COR-L47 (cell line): ENCODE results near the gene SYCE3.
"Not testable (repeated sequence)": the region's sequence is repeated elsewhere in the genome, so short reads cannot be mapped to it uniquely, and the experiment has no call there.

Experiments
- DNase-seq: peaks from one replicate; lab custom pipeline; 2025; lab: John Stamatoyannopoulos, UW

The SYCE3 gene, protein sequence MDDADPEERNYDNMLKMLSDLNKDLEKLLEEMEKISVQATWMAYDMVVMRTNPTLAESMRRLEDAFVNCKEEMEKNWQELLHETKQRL

DNA sequence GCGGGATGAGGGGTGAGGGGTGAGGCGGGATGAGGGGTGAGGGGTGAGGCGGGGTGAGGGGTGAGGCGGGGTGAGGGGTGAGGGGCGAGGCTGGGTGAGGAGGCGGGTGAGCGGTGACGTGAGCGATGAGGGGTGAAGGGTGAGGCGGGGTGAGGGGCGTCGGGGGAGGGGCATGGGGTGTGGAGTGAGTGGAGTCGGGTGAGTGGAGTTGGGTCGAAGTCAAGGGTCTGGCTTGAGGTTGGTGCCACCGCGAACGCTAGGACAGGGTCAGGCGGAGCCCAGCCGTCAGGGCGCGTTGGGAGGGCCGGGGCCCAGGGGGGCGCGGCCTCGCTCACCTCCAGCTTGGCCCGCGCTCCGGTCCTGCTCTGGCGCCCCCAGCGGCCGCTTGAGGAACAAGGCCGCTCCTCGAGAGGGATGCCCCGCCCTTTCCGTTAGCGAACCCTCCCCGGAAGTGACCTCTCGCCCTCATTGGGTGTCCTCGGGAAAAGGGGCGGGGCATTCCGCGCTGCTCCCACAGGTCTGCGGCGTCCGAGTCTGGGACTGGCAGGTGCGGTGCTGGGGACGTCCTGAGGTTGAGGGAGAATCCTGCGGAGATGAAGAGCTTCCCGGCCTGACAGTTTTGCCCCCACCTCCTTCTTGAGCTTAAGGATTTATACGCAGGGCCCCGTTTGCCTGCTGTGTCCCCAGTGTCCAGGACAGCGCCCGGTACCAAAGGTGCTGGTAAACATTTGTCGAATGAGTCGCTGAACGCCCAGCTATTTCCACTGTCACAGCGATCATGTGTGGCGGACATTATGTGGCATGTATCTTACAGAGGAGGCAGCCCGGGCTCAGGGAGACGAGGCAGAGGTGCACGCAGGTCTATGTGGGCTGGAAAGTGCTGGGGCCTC, at the start of gene SYCE3:
Gene SYCE3, minus strand, starts transcription at position 397 of the 890 bp plus-strand sequence. CDS start 6,514 bp downstream, outside the sequence.
- peak; percentile 95 for DNase-seq

DNA sequence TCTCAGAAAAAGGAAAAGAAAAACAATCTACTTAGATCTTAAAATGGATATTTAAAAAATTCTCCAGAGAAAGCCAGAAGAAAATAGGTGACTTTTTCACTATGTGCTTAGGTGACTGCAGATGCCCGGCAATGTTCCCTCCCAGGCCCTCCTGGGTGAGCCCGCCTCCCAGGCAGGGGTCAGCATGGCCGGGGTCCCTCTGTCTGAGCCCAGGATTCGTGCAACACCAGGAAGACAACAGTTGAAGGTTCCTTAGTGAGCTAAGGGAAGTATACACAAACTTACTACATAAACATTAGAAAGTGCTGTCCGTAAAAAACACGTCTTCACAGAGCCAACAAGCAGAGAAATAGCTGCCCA, 49.4 kb upstream of the SYCE3 start:
- DNase-seq = no peak

DNA sequence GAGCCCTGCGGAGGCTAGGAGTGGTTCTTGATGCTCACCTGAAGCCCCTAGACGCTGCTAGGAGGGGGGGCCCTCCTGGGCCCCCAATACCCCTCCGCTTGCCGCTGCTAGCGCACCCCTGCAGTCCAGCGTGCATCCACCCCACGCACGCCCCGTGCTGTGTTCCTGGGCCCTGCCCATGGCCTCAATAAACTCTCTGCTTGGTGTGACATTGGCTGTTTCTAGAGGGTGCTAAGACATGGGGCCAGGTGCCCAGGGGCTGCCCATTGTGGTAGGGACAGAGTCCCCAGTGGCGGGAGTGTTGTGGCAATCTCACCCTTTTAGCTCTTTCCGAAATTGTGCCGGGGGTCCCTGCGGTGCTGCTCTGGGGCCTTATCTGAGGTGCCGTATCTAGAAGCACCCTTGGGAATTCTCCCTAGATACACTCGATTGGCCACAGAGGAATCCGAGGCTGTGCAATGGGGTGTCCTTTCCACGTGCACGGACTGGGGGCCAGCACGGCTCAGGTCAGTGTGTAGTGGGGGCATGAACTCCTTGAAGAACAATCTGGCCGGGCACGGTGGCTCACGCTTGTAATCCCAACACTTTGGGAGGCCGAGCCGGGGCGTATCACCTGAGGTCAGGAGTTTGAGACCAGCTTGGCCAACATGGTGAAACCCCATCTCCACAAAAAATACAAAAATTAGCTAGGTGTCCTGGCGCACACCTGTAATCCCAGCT, 48.8 kb upstream of the SYCE3 start:
- DNase-seq = no peak

DNA sequence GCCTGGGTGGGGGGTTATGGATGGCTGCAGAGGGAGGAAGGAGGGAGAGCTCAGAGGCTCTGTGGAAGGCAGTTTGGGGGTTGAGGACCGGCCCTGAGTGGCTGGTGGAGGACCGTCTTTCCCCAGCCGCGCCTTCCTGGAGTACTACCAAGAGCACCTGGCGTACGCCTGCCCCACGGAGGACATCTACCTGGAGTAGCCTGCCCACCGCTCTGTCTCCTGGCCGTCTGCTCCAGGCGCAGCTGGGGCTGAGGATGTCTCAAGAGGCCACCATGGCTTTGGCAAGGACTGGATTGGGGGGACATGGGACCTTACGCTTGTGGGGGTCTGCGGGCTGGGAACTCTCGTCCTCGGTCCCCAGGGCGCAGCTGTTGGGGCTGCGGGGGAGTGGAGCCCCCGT, 47.9 kb upstream of the SYCE3 start:
- no peak for DNase-seq

DNA sequence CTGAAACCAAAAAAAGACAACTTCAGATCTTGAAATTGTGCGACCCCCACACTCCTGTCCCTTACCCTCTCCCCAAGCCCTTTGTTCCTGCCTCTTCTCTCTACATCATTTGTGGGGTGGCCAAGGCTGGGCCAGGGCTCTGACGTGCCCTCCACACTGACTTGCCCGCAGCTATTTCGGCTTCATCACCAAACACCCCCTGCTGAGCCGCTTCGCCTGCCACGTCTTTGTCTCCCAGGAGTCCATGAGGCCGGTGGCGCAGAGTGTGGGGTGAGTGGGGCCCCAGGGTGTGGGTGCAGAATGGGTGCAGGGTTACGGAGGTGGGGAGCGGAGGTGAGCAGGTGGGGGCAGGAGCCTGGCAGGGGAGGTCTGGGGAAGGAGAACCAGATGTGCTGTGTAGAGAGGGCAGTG, 47.3 kb upstream of the SYCE3 start:
- no peak for DNase-seq

DNA sequence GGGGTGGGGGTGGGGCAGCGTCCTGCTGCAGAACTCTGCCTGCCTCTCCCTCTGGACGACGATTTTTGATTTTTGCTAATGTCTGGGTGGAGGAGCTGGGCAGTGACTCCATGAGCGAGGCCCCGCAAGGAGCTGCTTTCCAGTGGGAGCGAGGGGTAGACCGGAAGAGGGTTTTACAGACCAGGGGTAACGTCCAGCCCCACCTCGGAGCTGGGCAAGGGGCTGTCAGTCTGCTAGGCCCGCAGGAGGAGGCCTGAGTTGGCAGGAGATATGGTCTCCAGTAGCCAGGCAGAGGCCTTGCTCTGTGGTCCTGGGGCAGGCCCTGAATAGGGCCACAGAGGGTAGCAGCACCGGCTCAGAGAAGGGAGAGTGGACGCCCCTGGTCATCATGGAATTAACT, 46.9 kb upstream of the SYCE3 start:
- DNase-seq = no peak

DNA sequence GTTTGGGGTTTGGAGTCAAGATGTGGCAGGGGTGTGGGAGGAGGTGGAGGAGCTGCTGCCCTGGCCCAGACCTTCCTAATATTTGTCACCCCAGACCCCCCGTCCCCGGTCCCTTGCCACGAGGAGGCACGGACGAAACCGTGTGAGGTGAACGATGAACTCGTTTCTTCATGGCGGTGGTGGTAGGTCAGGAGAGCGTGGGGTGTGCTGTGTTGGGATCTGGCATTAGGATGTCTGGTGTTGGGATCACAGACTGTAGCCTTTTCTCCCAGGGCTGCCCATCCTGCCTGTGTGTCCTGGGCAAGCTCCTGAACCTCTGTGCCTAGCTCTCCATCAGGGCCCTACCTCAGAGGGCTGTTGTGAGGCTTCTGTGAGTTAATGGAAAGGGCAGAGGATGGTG, 46.3 kb upstream of the SYCE3 start:
- no peak for DNase-seq

DNA sequence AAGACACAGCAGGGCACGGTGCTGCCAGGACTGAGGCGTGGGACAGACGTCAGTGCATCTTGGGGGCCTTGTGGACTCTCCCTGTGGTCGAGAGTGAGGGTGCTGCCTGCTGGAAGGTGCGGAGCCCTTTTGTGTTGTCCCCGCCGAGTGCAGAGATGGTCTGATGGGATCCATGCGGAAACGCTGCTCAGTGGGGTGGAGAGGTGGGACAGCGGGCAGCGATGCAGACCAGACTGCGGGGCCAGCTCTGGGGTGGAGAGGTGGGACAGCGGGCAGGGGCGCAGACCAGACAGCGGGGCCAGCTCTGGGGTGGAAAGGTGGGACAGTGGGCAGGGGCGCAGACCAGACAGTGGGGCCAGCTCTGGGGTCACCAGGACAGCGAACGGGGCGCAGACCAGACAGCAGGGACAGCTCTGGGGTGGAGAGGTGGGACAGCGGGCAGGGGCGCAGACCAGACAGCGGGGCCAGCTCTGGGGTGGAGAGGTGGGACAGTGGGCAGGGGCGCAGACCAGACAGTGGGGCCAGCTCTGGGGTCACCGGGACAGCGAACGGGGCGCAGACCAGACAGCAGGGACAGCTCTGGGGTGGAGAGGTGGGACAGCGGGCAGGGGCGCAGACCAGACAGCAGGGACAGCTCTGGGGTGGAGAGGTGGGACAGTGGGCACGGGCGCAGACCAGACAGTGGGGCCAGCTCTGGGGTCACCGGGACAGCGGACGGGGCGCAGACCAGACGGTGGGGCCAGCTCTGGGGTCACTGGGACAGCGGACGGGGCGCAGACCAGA, 45.5 kb upstream of the SYCE3 start:
- not testable (repeated sequence) for DNase-seq

DNA sequence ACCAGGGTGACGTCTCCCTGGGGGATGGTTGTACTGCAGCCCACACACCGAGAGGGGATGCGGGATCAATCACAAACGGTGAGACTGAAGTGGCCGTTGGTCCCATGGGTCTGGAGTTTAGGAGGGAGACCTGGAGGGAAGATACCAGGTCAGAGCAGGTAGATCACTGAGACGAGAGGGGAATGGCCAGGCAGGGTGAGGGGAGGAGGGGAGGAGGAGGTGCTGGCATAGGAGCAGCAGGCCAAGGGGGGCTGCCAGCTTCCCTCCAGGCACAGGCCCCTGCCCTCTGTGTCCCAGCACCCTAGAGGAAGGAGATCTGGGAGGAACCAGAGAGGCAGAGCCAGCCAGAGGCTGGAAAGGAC, 44.9 kb upstream of the SYCE3 start:
- DNase-seq = no peak

DNA sequence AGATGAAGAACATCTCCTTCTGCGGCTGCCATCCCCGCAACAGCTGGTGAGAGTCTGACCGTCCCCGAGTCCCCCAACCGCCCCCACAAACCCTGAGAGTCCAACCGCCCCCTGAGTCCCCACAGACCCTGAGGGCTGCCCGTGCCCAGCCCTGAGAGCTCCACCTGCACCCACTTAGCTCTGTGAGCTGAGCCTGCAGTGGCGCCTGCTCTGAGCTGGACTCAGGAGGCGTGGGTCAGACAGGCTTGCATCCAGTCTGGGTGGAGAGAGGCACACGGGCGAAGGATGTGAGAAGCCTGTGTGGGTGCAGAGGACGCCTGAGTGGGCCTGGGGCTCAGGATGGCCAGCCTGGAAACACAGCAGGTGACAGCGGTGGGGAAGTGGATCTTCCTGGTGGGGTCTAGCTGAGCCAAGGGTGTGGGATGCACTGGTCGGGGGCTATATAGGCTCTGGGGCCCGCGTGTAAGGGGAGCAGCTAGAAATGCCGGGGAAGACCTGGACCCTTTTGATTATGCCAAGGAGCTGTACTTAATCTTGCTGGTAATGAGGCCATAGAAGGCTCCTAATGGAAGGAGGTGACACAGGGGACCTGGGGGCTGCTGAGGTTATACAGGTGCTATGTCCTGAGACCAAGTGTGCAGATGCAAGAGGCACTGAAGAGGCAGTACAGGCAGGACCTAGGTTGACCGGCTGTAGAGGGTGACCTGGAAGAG, 44.4 kb upstream of the SYCE3 start:
- DNase-seq = no peak

DNA sequence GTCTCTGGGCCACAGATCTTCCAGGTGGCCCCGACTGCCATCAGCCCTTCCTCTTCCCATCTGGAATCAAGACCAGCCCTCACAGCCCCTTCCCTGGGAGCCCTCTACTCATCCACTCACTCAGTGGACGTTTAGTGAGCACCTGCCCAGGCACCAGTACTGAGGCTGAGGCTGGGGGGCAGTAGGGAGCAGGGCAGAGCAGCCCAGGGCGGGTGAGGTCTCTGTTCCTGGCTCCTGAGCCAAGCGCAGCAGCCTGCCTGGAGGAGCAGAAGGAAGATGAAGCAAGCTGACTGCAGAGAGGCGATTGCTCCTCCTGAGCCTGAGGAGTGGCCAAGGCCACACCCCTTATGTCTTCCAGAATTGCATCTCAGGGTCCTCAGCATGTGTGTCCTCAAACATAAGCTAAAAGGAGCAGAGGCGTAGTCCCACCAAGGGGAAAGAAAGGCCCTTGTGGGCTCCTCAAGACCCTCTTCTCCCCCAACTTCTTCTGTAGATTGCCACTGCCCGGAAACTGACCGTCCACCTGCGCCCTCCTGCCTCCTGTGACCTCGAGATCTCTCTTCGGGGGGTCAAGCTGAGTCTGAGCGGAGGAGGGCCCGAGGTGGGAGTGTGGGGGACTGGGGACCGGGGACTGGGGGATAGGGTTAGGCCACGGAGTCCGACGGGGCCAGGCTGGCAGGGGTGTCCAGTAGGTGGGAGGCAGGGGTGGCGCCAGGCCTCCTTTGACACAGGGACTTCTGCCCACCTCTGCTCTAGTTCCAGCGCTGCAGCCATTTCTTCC, 43.6 kb upstream of the SYCE3 start:
- DNase-seq = no peak

DNA sequence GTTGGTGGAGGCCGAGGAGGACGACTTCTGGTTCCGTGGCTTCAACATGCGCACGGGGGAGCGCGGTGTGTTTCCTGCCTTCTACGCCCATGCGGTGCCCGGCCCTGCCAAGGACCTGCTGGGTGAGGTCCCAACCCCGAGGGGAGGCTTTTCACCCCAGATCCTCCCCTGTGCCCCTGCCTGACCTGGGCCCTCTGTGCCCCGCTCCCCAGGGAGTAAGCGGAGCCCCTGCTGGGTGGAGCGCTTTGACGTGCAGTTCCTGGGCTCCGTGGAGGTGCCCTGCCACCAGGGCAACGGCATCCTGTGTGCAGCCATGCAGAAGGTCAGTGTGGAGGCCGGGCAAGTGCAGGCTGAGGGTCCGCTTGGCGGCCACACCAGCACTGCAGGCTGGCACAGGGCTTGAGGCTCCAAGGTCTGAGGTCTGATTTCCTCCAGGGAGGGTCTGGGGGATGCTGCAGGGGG, 42.9 kb upstream of the SYCE3 start:
- DNase-seq = no peak

DNA sequence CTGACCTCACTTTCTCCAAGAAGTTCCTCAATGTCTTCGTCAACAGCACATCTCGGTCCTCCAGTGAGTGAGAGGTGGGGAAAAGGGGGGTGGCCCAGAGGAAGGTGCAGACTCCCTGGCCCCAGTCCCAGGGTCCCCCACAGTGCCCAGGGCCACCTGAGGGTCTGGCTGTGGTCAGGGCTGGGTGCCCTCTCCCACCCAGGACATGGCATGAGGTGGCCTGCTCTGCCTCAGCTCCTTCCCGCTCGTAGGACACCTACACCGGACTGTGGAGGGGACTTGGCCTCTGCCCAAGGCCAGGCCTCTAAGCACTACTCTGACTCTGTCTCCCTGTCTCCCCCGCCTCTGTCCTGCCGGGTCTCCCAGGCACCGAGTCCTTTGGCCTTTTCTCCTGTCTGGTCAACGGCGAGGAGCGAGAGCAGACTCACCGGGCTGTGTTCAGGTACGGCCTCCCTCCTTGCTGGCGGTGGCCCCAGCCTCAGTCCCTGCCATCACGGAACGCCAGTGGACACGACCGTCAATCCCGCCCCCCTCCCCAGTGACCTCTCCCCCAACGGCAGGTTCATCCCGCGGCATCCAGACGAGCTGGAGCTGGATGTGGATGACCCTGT, 42.4 kb upstream of the SYCE3 start:
- DNase-seq = no peak

DNA sequence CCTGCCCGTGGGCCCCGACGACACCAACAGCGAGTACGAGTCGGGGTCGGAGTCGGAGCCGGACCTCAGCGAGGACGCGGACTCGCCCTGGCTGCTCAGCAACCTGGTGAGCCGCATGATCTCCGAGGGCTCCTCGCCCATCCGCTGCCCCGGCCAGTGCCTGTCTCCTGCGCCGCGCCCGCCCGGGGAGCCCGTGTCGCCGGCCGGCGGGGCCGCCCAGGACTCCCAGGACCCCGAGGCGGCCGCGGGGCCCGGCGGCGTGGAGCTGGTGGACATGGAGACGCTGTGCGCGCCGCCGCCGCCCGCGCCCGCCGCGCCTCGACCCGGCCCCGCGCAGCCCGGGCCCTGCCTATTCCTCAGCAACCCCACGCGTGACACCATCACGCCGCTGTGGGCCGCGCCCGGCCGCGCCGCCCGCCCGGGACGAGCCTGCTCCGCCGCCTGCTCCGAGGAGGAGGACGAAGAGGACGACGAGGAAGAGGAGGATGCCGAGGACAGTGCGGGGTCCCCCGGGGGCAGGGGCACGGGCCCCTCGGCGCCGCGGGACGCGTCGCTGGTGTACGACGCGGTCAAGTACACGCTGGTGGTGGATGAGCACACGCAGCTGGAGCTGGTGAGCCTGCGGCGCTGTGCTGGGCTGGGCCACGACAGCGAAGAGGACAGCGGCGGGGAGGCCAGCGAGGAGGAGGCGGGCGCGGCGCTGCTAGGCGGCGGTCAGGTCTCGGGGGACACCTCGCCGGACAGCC, 41.7 kb upstream of the SYCE3 start:
- DNase-seq = no peak

DNA sequence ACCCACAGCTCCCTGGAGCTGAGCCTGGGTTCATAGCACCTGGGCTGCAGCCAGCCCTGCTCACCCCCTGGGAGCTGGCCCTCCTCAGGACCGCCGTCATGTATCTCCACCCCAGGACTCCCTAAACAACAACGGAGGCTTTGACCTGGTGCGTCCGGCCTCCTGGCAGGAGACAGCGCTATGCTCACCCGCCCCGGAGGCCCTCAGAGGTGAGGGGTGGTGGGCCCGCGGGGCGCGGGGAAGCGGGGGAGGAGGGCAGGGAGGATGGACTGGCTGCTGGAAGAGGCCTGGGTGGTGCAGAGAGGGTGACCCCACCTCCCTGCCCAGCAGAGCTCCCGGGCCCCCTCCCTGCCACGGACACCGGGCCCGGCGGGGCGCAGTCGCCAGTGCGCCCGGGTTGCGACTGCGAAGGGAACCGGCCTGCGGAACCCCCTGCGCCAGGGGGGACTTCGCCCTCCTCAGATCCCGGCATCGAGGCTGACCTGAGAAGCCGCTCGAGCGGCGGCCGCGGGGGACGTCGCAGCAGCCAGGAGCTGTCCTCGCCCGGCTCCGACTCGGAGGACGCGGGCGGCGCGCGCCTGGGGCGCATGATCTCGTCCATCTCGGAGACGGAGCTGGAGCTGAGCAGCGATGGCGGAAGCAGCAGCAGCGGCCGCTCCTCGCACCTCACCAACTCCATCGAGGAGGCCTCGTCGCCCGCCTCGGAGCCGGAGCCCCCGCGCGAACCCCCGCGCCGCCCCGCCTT, 41.0 kb upstream of the SYCE3 start:
- no peak for DNase-seq

DNA sequence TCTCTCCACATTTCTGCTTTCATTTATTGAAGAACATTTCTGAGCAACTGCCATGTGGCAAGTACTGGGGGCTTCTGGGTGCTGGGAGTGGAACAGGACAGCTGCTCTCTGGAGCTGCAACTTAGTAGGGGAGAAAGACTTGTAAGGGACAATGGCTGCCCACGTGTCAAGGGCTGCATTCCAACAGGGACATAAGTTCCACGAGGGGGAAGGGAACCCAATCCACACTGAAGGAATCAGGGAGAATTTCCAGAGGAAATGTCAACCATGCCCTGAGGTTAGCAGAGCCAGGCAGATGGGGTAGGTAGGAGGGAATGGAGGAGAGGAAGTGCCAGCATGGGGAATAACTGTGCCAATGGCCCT, 39.6 kb upstream of the SYCE3 start:
- DNase-seq = no peak

DNA sequence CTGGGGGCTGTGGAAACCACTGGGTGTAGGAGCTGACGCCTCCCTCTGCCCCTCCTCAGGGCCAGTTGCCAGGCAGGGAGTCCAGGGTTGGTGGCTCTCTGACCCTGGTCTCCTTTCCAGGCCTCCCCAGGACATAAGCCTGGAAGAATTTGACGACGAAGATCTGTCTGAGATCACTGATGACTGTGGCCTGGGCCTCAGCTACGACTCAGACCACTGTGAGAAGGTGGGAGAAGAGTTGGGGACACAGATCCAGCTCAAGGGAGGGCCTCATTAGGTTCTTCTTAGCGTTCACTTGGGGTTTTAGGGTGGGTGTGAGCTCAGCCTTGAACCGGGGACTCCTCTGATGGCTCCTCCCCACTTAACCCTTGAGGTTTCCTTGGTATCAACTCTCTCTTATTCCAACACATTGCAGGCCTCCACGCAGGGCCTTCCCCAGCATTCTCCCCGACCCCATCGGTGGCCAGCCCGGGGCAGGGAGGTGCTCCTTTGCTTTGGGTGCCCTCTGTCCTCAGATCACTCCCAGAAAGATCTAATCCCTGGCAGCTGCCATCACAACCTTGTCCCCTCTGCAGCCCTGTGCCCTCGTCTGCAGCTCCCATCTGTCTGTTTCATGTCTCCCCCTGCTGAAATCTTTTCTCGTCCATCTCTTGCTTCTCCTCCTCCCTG, 39.1 kb upstream of the SYCE3 start:
- DNase-seq = no peak

DNA sequence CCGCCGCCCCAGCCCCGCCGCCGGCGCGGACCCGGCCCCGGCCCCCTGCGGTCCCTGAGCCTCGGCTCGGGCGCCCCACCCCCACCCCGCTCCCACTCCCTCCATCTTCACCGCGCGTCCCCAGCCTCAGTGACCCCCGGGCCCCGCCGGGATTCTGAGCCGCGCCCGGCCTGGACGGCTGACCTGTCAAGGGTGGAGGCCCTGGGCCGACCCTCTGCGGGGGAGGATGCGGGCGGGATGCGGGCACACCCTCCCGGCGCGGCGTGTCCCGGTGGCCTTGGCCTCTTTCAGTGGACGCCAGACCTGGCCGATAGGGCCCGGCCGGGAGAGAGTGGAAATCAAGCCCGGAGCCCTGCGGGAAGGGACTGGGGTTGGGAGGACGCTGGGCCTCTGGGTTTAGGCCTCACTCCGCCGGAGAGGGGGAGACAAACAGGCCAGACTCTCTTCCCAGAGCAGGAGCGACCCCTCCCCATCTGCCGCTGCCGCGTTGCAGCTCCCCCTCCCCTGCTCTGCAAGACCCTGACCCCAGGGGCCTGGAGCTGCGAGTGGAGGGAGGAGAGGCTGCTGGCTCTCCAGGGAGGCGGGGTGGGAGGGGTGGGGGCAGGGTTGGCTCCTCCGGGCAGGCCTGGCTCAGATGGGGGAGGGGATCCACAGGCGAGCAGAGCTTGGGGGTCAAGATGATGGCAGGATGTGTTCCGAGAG, 38.4 kb upstream of the SYCE3 start:
- DNase-seq = no peak
